Stimulated activated CD4-positive, alpha-beta T cell treated with anti-CD3 and anti-CD28 coated beads, Interleukin-1b, Interleukin-23, amount 100 ng/mL, for 4 hours (primary cell): ENCODE data around the gene MDK.
A peak's percentile ranks its signal among the peaks of the same experiment; 100 is the strongest.

Experiments used
- DNase-seq, 2 donors: peaks; one replicate each; pipeline ENCODE4 v3.0.0-alpha.2; 2020; ENCODE audit warnings: low read depth in 2 of 2

Gene MDK

GRCh38 chr11:46347637-46348311 lies 33.7 kb upstream of the MDK start:
- no peak for DNase-seq

GRCh38 chr11:46348566-46349401 lies 32.7 kb upstream of the MDK start:
- no peak for DNase-seq

GRCh38 chr11:46350695-46351094 lies 30.8 kb upstream of the MDK start:
- DNase-seq: no peak

GRCh38 chr11:46351148-46351547 lies 30.3 kb upstream of the MDK start:
- DNase-seq: no peak

GRCh38 chr11:46351606-46352005 lies 29.9 kb upstream of the MDK start:
- no peak for DNase-seq

- peak; percentile 57 to 61 for DNase-seq
These were observed 29.2 kb upstream of the MDK start for GRCh38 chr11:46352063-46352841.

- peak in 1 of 2 donors; percentile 67 for DNase-seq
These were observed 27.8 kb upstream of the MDK start for GRCh38 chr11:46353698-46354097.

- DNase-seq: no peak
These were observed 24.5 kb upstream of the MDK start for GRCh38 chr11:46356924-46357482.

- DNase-seq: no peak
These were observed 24.0 kb upstream of the MDK start for GRCh38 chr11:46357483-46357936.

- DNase-seq: no peak
These were observed 21.5 kb upstream of the MDK start for GRCh38 chr11:46359953-46360352.

- DNase-seq: no peak
These were observed 20.6 kb upstream of the MDK start for GRCh38 chr11:46360878-46361277.

- peak in 1 of 2 donors; percentile 49 for DNase-seq
These were observed 19.9 kb upstream of the MDK start for GRCh38 chr11:46361283-46362155.

GRCh38 chr11:46362156-46363030 lies 19.1 kb upstream of the MDK start:
- no peak for DNase-seq

GRCh38 chr11:46363031-46363407 lies 18.4 kb upstream of the MDK start:
- no peak for DNase-seq

- DNase-seq: no peak
These were observed 17.9 kb upstream of the MDK start for GRCh38 chr11:46363455-46364005.

- no peak for DNase-seq
These were observed 17.4 kb upstream of the MDK start for GRCh38 chr11:46364056-46364455.

- DNase-seq: no peak
These were observed 16.7 kb upstream of the MDK start for GRCh38 chr11:46364791-46365190.

- no peak for DNase-seq
These were observed 15.2 kb upstream of the MDK start for GRCh38 chr11:46366260-46366659.

- DNase-seq: no peak
These were observed 14.8 kb upstream of the MDK start for GRCh38 chr11:46366661-46367161.
